Astrocyte (in vitro differentiated cells and primary cell): ENCODE results near the gene RPGR. TPM values are rescaled to one million over a fixed set of nuclear protein-coding genes. Genes with fewer than 3 reads are reported as not detected.
A peak's percentile ranks its signal among the peaks of the same experiment; 100 is the strongest.

Experiments used
- DNase-seq: peaks from one replicate; pipeline ENCODE4 v3.0.0-alpha.2; 2010; ENCODE audit warnings: low read depth
- FAIRE-seq: peaks from 2 replicates; lab custom pipeline; 2011; peaks lifted over from hg19 to GRCh38; lab: Jason Lieb, UNC
- H2AFZ ChIP-seq: 2 replicates; pipeline ENCODE4 v1.6.0; 2012; ENCODE audit warnings: low read depth, low read length, inconsistent platforms
- H3K27ac ChIP-seq: 2 replicates; pipeline ENCODE4 v1.5.1; 2011; ENCODE audit warnings: low read depth, low read length, inconsistent platforms
- H3K27me3 ChIP-seq: 2 replicates; pipeline ENCODE4 v1.6.0; 2011; ENCODE audit warnings: low read length, inconsistent platforms; ENCODE audit not compliant: insufficient read depth
- H3K36me3 ChIP-seq: 2 replicates; pipeline ENCODE4 v1.5.1; 2011; ENCODE audit warnings: low read length, inconsistent platforms; ENCODE audit not compliant: insufficient read depth
- H3K4me1 ChIP-seq: 2 replicates; pipeline ENCODE4 v1.5.1; 2011; ENCODE audit warnings: low read length, inconsistent platforms; ENCODE audit not compliant: insufficient read depth
- H3K4me2 ChIP-seq: 2 replicates; pipeline ENCODE4 v1.6.0; 2012; ENCODE audit warnings: low read length, inconsistent platforms
- H3K4me3 ChIP-seq: 2 replicates; pipeline ENCODE4 v1.5.1; 2011; ENCODE audit warnings: low read depth, mild to moderate bottlenecking, low read length, inconsistent platforms; ENCODE audit not compliant: insufficient read depth
- H3K79me2 ChIP-seq: 2 replicates; pipeline ENCODE4 v1.6.0; 2012; ENCODE audit warnings: mild to moderate bottlenecking, low read length, inconsistent platforms; ENCODE audit not compliant: insufficient read depth
- H3K9ac ChIP-seq: 2 replicates; pipeline ENCODE4 v1.6.0; 2012; ENCODE audit warnings: mild to moderate bottlenecking, low read length, inconsistent platforms
- H3K9me3 ChIP-seq: 2 replicates; pipeline ENCODE4 v1.5.1; 2012; ENCODE audit warnings: low read depth, mild to moderate bottlenecking, low read length, inconsistent platforms; ENCODE audit not compliant: insufficient read depth
- H4K20me1 ChIP-seq: 2 replicates; pipeline ENCODE4 v1.6.0; 2012; ENCODE audit warnings: low read length, inconsistent platforms; ENCODE audit not compliant: insufficient read depth
- H3K27ac Mint-ChIP-seq: one replicate; pipeline ENCODE4 v1.8.0; 2021; ENCODE audit warnings: mild to moderate bottlenecking, mixed read lengths; ENCODE audit not compliant: unreplicated experiment
- H3K27me3 Mint-ChIP-seq: one replicate; pipeline ENCODE4 v1.8.0; 2021; ENCODE audit warnings: low read depth, mixed read lengths; ENCODE audit not compliant: unreplicated experiment
- H3K36me3 Mint-ChIP-seq: one replicate; pipeline ENCODE4 v1.8.0; 2021; ENCODE audit warnings: low read depth, mixed read lengths; ENCODE audit not compliant: unreplicated experiment
- H3K4me1 Mint-ChIP-seq: one replicate; pipeline ENCODE4 v1.8.0; 2021; ENCODE audit warnings: low read depth, mixed read lengths; ENCODE audit not compliant: unreplicated experiment
- H3K4me3 Mint-ChIP-seq: one replicate; pipeline ENCODE4 v1.8.0; 2021; ENCODE audit warnings: mild to moderate bottlenecking, moderate library complexity, mixed read lengths; ENCODE audit not compliant: unreplicated experiment
- H3K9me3 Mint-ChIP-seq: one replicate; pipeline ENCODE4 v1.8.0; 2021; ENCODE audit warnings: mild to moderate bottlenecking, mixed read lengths; ENCODE audit not compliant: unreplicated experiment
- EZH2 ChIP-seq: IDR thresholded peaks from 2 replicates; pipeline ENCODE4 v1.6.1; 2012; ENCODE audit warnings: mild to moderate bottlenecking, low read length, inconsistent platforms; ENCODE audit not compliant: insufficient read depth
- total RNA-seq: library from RNA; stranded (reverse); gene quantifications from 2 replicates; pipeline ENCODE4 v1.2.1, GENCODE V29; 2021
- TF ChIP-seq, protein P1 (sequence below): IDR thresholded peaks from 2 replicates; pipeline ENCODE4 v1.5.1; 2011; ENCODE audit warnings: low read depth, mild to moderate bottlenecking, inconsistent platforms, low read length, moderate library complexity; ENCODE audit not compliant: insufficient read depth

RPGR gene
- total RNA-seq, 1 donor from 2014 or later: 6.3 TPM

DNA sequence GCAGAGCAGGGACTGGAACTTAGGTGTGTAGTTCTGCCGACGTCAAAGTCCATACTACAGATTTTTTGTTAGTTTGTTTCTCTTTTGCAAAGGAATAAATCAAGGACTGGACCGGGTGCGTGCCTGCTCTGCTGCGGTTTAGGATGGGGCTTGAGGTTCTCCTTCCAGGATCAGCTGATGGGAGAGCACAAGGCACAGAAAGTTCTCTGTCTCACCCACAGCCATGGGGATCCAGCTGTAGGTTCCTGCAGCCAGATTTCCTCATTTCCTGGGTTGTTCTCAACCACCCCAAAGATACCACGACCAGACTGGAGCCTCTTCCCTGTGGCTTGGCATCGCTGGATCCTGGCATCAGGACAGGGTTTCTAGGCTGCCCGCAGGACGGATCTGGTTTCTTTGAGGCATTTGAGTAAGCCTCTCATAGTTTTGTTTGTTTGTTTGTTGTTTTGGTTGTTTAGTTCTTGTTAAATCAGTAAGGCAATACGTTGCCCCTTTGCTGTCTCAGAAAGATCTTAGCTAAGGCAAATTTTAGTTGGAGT lies 105.8 kb downstream of the RPGR start:
- H3K27ac ChIP-seq: no peak overlapping the region
- FAIRE-seq: peak; percentile 34
- H4K20me1 ChIP-seq: no peaks in the 10 kb centered on the region
- Mint-ChIP-seq H3K9me3 (no peaks in the 10 kb centered on the region), H3K27me3 (no peaks in the 10 kb centered on the region), H3K36me3 (no peaks in the 10 kb centered on the region), H3K27ac (no peak overlapping the region), H3K4me1 (peaks cover 14% of the 10 kb centered on the region), H3K4me3 (peak overlapping the region; percentile 86)
- TF ChIP-seq, protein P1, sequence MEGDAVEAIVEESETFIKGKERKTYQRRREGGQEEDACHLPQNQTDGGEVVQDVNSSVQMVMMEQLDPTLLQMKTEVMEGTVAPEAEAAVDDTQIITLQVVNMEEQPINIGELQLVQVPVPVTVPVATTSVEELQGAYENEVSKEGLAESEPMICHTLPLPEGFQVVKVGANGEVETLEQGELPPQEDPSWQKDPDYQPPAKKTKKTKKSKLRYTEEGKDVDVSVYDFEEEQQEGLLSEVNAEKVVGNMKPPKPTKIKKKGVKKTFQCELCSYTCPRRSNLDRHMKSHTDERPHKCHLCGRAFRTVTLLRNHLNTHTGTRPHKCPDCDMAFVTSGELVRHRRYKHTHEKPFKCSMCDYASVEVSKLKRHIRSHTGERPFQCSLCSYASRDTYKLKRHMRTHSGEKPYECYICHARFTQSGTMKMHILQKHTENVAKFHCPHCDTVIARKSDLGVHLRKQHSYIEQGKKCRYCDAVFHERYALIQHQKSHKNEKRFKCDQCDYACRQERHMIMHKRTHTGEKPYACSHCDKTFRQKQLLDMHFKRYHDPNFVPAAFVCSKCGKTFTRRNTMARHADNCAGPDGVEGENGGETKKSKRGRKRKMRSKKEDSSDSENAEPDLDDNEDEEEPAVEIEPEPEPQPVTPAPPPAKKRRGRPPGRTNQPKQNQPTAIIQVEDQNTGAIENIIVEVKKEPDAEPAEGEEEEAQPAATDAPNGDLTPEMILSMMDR: no peak
- TF ChIP-seq EZH2: no peak
- peak overlapping the region; percentile 79 for H2AFZ ChIP-seq
- no peaks in the 10 kb centered on the region for H3K27me3 ChIP-seq
- no peaks in the 10 kb centered on the region for H3K36me3 ChIP-seq
- peak overlapping the region; percentile 88 for H3K4me2 ChIP-seq
- no peak for DNase-seq
- no peaks in the 10 kb centered on the region for H3K9me3 ChIP-seq
- peaks cover 4% of the 10 kb centered on the region for H3K4me1 ChIP-seq
- H3K9ac ChIP-seq: peak overlapping the region; percentile 83
- H3K4me3 ChIP-seq: peak overlapping the region; percentile 79
- peaks cover 36% of the 10 kb centered on the region for H3K79me2 ChIP-seq

DNA sequence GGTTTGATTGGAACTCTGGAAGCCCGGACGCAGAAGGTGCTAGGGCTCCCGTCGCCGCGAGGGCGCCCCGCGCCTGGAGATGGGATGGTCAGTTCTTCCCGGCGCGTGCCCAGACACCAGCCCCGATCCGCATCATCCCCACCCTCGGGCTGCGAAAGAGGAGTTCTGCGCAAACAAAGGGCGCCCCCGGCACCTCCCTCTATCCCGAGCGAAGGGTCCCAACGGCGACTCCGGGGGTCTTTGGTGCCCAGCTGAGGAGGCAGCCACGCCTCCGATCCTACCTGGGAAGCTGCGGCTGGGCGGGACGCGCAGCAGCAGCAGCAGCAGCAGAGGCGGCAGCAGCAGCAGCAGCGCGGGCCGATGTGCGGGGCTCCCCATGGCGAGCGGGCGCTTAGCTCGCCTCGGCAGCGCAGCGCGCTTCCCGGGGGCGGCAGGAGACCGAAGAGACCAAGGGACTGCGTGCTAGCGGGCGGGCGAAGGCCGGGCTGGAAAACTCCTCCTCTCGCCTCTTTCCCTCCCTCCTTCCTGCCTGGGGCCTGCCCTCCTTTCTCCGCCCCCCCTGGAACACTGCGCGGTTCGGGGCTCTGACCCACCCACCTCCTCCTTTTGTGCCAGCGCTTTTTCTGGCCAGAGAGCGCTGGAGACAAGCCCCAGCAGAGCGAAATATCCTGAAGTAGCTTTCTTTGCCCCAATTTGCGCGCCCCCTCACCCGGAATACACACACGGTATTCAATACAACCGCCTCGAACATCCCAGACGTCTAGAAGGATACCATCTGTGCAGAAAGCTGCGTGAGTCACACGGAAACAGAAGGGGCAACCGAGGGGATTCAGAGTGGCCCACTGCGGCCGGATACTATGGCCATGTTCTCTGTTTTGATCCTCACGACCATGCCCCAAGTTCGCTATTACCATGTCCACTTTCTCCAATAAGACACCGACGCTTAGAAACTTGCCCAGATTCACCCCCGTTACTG lies 106.6 kb downstream of the RPGR start, which contains the start of gene SRPX:
SRPX (minus strand) TSS at position 457 of the 976 bp plus-strand sequence; CDS start at position 378, 79 bp downstream.
- H3K79me2 ChIP-seq: peaks cover 43% of the 10 kb centered on the region
- no peak for TF ChIP-seq EZH2
- TF ChIP-seq, protein P1: no peak
- no peak within 1 kb of the TSS for H3K27ac Mint-ChIP-seq
- H3K27ac ChIP-seq: peak within 1 kb of the TSS; percentile 48
- H3K27me3 ChIP-seq: no peaks in the 10 kb centered on the region
- H3K9me3 ChIP-seq: no peaks in the 10 kb centered on the region
- H3K4me3 ChIP-seq: peak within 1 kb of the TSS; percentile 79
- H3K4me1 ChIP-seq: peaks cover 8% of the 10 kb centered on the region
- FAIRE-seq (no peak), DNase-seq (peak; percentile 29)
- H3K4me3 Mint-ChIP-seq: peak within 1 kb of the TSS; percentile 86
- H4K20me1 ChIP-seq: no peaks in the 10 kb centered on the region
- H3K4me2 ChIP-seq: peak within 1 kb of the TSS; percentile 88
- H3K9ac ChIP-seq: peak within 1 kb of the TSS; percentile 83
- peak within 1 kb of the TSS; percentile 79 for H2AFZ ChIP-seq
- H3K27me3 Mint-ChIP-seq: no peaks in the 10 kb centered on the region
- peaks cover 17% of the 10 kb centered on the region for H3K4me1 Mint-ChIP-seq
- no peaks in the 10 kb centered on the region for H3K36me3 Mint-ChIP-seq
- no peaks in the 10 kb centered on the region for H3K9me3 Mint-ChIP-seq
- H3K36me3 ChIP-seq: no peaks in the 10 kb centered on the region
